ENCODE measurements around the gene STX1B.
A peak's percentile ranks its signal among the peaks of the same experiment; 100 is the strongest.

The STX1B gene

GRCh38 chr16:30997725-30998711 lies 12.4 kb downstream of the STX1B start:
- FAIRE-seq (no peak), DNase-seq (ENCODE audit: insufficient read length, low spot score) (no peak)

- DNase-seq (ENCODE audit: insufficient read length, low spot score) (peak; percentile 99), FAIRE-seq (peak; percentile 8)
These were observed 13.3 kb downstream of the STX1B start for GRCh38 chr16:30996985-30997724.

- FAIRE-seq, result no peak
- DNase-seq (ENCODE audit: insufficient read length, low spot score), result no peak
These were observed 14.0 kb downstream of the STX1B start for GRCh38 chr16:30996324-30996984.

- DNase-seq (ENCODE audit: insufficient read length, low spot score), result no peak
- no peak for FAIRE-seq
These were observed 14.5 kb downstream of the STX1B start for GRCh38 chr16:30995927-30996323.

GRCh38 chr16:30992931-30993816 lies 17.3 kb downstream of the STX1B start:
- FAIRE-seq (no peak), DNase-seq (ENCODE audit: insufficient read length, low spot score) (no peak)

- DNase-seq (ENCODE audit: insufficient read length, low spot score), result no peak
- FAIRE-seq, result no peak
These were observed 18.1 kb downstream of the STX1B start for GRCh38 chr16:30992276-30992780.

GRCh38 chr16:30991052-30991451 lies 19.4 kb downstream of the STX1B start:
- no peak for DNase-seq (ENCODE audit: insufficient read length, low spot score)
- no peak for FAIRE-seq

GRCh38 chr16:30990105-30990504 lies 20.3 kb downstream of the STX1B start:
- FAIRE-seq, result no peak

GRCh38 chr16:30989469-30990047 lies 20.9 kb downstream of the STX1B start:
- FAIRE-seq (no peak), DNase-seq (ENCODE audit: insufficient read length, low spot score) (no peak)

More at GRCh38 chr16:30990105-30990504, 20.3 kb downstream of the STX1B start:
- DNase-seq (ENCODE audit: insufficient read length, low spot score), result no peak

- DNase-seq (ENCODE audit: insufficient read length, low spot score), result no peak
- FAIRE-seq, result no peak
These were observed 22.8 kb downstream of the STX1B start for GRCh38 chr16:30987581-30988190.

GRCh38 chr16:30986129-30986991 lies 24.1 kb downstream of the STX1B start:
- DNase-seq (ENCODE audit: insufficient read length, low spot score) (no peak), FAIRE-seq (no peak)

GRCh38 chr16:30985401-30986128 lies 24.9 kb downstream of the STX1B start:
- FAIRE-seq (no peak), DNase-seq (ENCODE audit: insufficient read length, low spot score) (no peak)

GRCh38 chr16:30984669-30985400 lies 25.6 kb downstream of the STX1B start, which contains the start of gene HSD3B7:
Gene HSD3B7, plus strand, starts transcription at chr16:30985207. Its CDS starts 452 bp downstream, at chr16:30985659.
- DNase-seq (ENCODE audit: insufficient read length, low spot score) (peak; percentile 98), FAIRE-seq (peak; percentile 65)

GRCh38 chr16:30983898-30984610 lies 26.4 kb downstream of the STX1B start:
- DNase-seq (ENCODE audit: insufficient read length, low spot score), result no peak
- no peak for FAIRE-seq

- no peak for FAIRE-seq
- DNase-seq (ENCODE audit: insufficient read length, low spot score), result no peak
These were observed 27.0 kb downstream of the STX1B start for GRCh38 chr16:30983289-30983889.
